GM23248 (cell line): ENCODE results near the gene CALN1. TPM values are rescaled to one million over a fixed set of nuclear protein-coding genes. Genes with fewer than 3 reads are reported as not detected.

Experiments used
- DNase-seq: peaks from one replicate; pipeline ENCODE4 v3.0.0-alpha.2; 2015
- H2AFZ ChIP-seq: fragments of 200-600 bp; sonication (generic); 2 replicates; pipeline ENCODE4 v1.6.1; 2016; ENCODE audit warnings: antibody characterized with exemption
- H3F3A ChIP-seq: fragments of 200-600 bp; sonication (generic); 2 replicates; pipeline ENCODE4 v1.6.1; 2016; ENCODE audit warnings: mild to moderate bottlenecking, antibody characterized with exemption, mixed run types; ENCODE audit not compliant: insufficient read depth
- H3K27ac ChIP-seq: fragments of 200-600 bp; sonication (generic); 2 replicates; pipeline ENCODE4 v1.5.1; 2016; ENCODE audit warnings: mild to moderate bottlenecking
- H3K27me3 ChIP-seq: fragments of 200-600 bp; sonication (generic); replicated peaks from 2 replicates; pipeline ENCODE4 v1.6.1; 2016; ENCODE audit warnings: mild to moderate bottlenecking; ENCODE audit not compliant: insufficient read depth
- H3K36me3 ChIP-seq: fragments of 200-600 bp; sonication (generic); 2 replicates; pipeline ENCODE4 v1.6.1; 2016; ENCODE audit warnings: low read depth, mild to moderate bottlenecking
- H3K4me1 ChIP-seq: fragments of 200-600 bp; sonication (generic); 2 replicates; pipeline ENCODE4 v1.6.1; 2016; ENCODE audit warnings: mild to moderate bottlenecking; ENCODE audit not compliant: insufficient read depth
- H3K4me2 ChIP-seq: fragments of 200-600 bp; sonication (generic); one replicate; pipeline ENCODE4 v1.6.1; 2016; ENCODE audit warnings: mild to moderate bottlenecking; ENCODE audit not compliant: unreplicated experiment
- H3K4me3 ChIP-seq: fragments of 200-600 bp; sonication (generic); 2 replicates; pipeline ENCODE4 v1.5.1; 2016; ENCODE audit warnings: mild to moderate bottlenecking
- H3K79me2 ChIP-seq: fragments of 200-600 bp; sonication (generic); 2 replicates; pipeline ENCODE4 v1.6.1; 2016; ENCODE audit warnings: mild to moderate bottlenecking; ENCODE audit not compliant: insufficient read depth
- H3K9ac ChIP-seq: fragments of 200-600 bp; sonication (generic); 2 replicates; pipeline ENCODE4 v1.6.1; 2016; ENCODE audit warnings: mild to moderate bottlenecking
- H3K9me2 ChIP-seq: fragments of 200-600 bp; sonication (generic); 2 replicates; pipeline ENCODE4 v1.6.1; 2016; ENCODE audit warnings: mixed run types, mild to moderate bottlenecking, moderate library complexity; ENCODE audit not compliant: insufficient read depth
- H3K9me3 ChIP-seq: fragments of 200-600 bp; sonication (generic); one replicate; pipeline ENCODE4 v1.6.1; 2017; ENCODE audit warnings: low read depth
- H4K20me1 ChIP-seq: fragments of 200-600 bp; sonication (generic); 2 replicates; pipeline ENCODE4 v1.6.0; 2016; ENCODE audit not compliant: insufficient read depth
- EZH2 ChIP-seq: fragments of 200-600 bp; sonication (generic); IDR thresholded peaks from 2 replicates; pipeline ENCODE4 v1.6.1; 2018; ENCODE audit warnings: antibody characterized with exemption, mild to moderate bottlenecking; ENCODE audit not compliant: insufficient read depth, poor library complexity, severe bottlenecking
- EZH2phosphoT487 ChIP-seq: fragments of 200-600 bp; sonication (generic); IDR thresholded peaks from 2 replicates; pipeline ENCODE4 v1.6.1; 2018; ENCODE audit warnings: antibody characterized with exemption, moderate library complexity, mild to moderate bottlenecking, low read depth; ENCODE audit not compliant: insufficient read depth
- WGBS, 2 experiments: methylation state at CpG; one replicate each; pipeline ENCODE4 v1.1.6; 2015 to 2017; ENCODE audit warnings: low lambda C conversion rate in 2 of 2, low coverage in 1 of 2; ENCODE audit errors: missing lambda C conversion rate in 2 of 2; 5-methylcytosine and 5-hydroxymethylcytosine counted together
- in situ Hi-C: fragments of 300-500 bp; cut with MboI; formaldehyde crosslinking; loops from 2 replicates; pipeline ENCODE4 v1.15.0; 2020
- polyA plus RNA-seq: library from polyadenylated mRNA; unstranded; fragments of >200 nt; fragmentation: Nextera tagmentation; extraction: Ambion mirVana; gene quantifications from 2 replicates; pipeline ENCODE4 v1.2.1, GENCODE V29; 2016
- total RNA-seq: library from RNA; depleted of rRNA; stranded (reverse); fragments of >200 nt; shearing (Covaris generic); gene quantifications from 2 replicates; pipeline ENCODE4 v1.2.3, GENCODE V29; 2014

The CALN1 gene
- total and polyA plus RNA-seq, 2 experiments from 2014 or later, result not detected

GRCh38 chr7:71843676-71844075 is 568.5 kb downstream of the CALN1 start:
- Histone ChIP-seq H3K36me3 (no peaks in the 10 kb centered on the region), H3K27ac (no peak overlapping the region), H3K79me2 (no peaks in the 10 kb centered on the region), H3K4me1 (no peaks in the 10 kb centered on the region), H3K4me3 (no peak overlapping the region), H2AFZ (no peak overlapping the region), H4K20me1 (no peaks in the 10 kb centered on the region), H3K27me3 (no peaks in the 10 kb centered on the region), H3F3A (no peaks in the 10 kb centered on the region), H3K9ac (no peak overlapping the region), H3K9me2 (no peaks in the 10 kb centered on the region), H3K4me2 (no peak overlapping the region), H3K9me3 (no peaks in the 10 kb centered on the region)
- no peak for DNase-seq
- TF ChIP-seq EZH2phosphoT487 (no peak), EZH2 (no peak)
- in situ Hi-C loops, result no loop called here
- 7 to 12% methylated on average over 4 of the region's 4 CpGs for WGBS, 2 experiments

GRCh38 chr7:71842786-71843185 is 569.4 kb downstream of the CALN1 start:
- no peak overlapping the region for H3K4me3 ChIP-seq
- no peak overlapping the region for H3K4me2 ChIP-seq
- no peaks in the 10 kb centered on the region for H4K20me1 ChIP-seq
- no peaks in the 10 kb centered on the region for H3K79me2 ChIP-seq
- H3K9ac ChIP-seq, result no peak overlapping the region
- 1 to 12% methylated on average over 3 of the region's 3 CpGs for WGBS, 2 experiments
- H3F3A ChIP-seq, result no peaks in the 10 kb centered on the region
- in situ Hi-C loops, result no loop called here
- no peaks in the 10 kb centered on the region for H3K4me1 ChIP-seq
- no peaks in the 10 kb centered on the region for H3K9me2 ChIP-seq
- no peaks in the 10 kb centered on the region for H3K36me3 ChIP-seq
- H3K27me3 ChIP-seq, result no peaks in the 10 kb centered on the region
- H2AFZ ChIP-seq, result no peak overlapping the region
- TF ChIP-seq EZH2 (no peak), EZH2phosphoT487 (no peak)
- no peak overlapping the region for H3K27ac ChIP-seq
- no peak for DNase-seq
- no peaks in the 10 kb centered on the region for H3K9me3 ChIP-seq

GRCh38 chr7:71842381-71842780 is 569.8 kb downstream of the CALN1 start:
- no peaks in the 10 kb centered on the region for H3K9me3 ChIP-seq
- H3K4me2 ChIP-seq, result no peak overlapping the region
- TF ChIP-seq EZH2, result no peak
- no peak for TF ChIP-seq EZH2phosphoT487
- H3K36me3 ChIP-seq, result no peaks in the 10 kb centered on the region
- H3K4me3 ChIP-seq, result no peak overlapping the region
- no peaks in the 10 kb centered on the region for H4K20me1 ChIP-seq
- no peaks in the 10 kb centered on the region for H3K4me1 ChIP-seq
- in situ Hi-C loops, result no loop called here
- no peak overlapping the region for H2AFZ ChIP-seq
- H3K9ac ChIP-seq, result no peak overlapping the region
- no peaks in the 10 kb centered on the region for H3F3A ChIP-seq
- no peaks in the 10 kb centered on the region for H3K79me2 ChIP-seq
- no peaks in the 10 kb centered on the region for H3K9me2 ChIP-seq
- DNase-seq, result no peak
- H3K27ac ChIP-seq, result no peak overlapping the region
- 5 to 7% methylated on average over 6 of the region's 6 CpGs for WGBS, 2 experiments
- no peaks in the 10 kb centered on the region for H3K27me3 ChIP-seq

- no peak for DNase-seq
- no peaks in the 10 kb centered on the region for H3K9me2 ChIP-seq
- no peaks in the 10 kb centered on the region for H3K9me3 ChIP-seq
- H3K27me3 ChIP-seq, result no peaks in the 10 kb centered on the region
- no peak overlapping the region for H3K4me3 ChIP-seq
- H2AFZ ChIP-seq, result no peak overlapping the region
- no peak overlapping the region for H3K27ac ChIP-seq
- H3K4me1 ChIP-seq, result no peaks in the 10 kb centered on the region
- no peaks in the 10 kb centered on the region for H3K36me3 ChIP-seq
- no peak for TF ChIP-seq EZH2
- TF ChIP-seq EZH2phosphoT487, result no peak
- no peak overlapping the region for H3K9ac ChIP-seq
- H3K4me2 ChIP-seq, result no peak overlapping the region
- no peaks in the 10 kb centered on the region for H3K79me2 ChIP-seq
- WGBS, 2 experiments, result 27 to 31% methylated on average over 5 of the region's 5 CpGs
- no peaks in the 10 kb centered on the region for H3F3A ChIP-seq
- H4K20me1 ChIP-seq, result no peaks in the 10 kb centered on the region
- in situ Hi-C loops, result no loop called here
Observed at GRCh38 chr7:71835056-71835455, 577.1 kb downstream of the CALN1 start.

GRCh38 chr7:71829515-71829914 is 582.6 kb downstream of the CALN1 start:
- H3K36me3 ChIP-seq, result no peaks in the 10 kb centered on the region

More at GRCh38 chr7:71829515-71829914, 582.6 kb downstream of the CALN1 start:
- H3K9ac ChIP-seq, result no peak overlapping the region
- H3K9me3 ChIP-seq, result no peaks in the 10 kb centered on the region
- H3K27me3 ChIP-seq, result no peaks in the 10 kb centered on the region
- no peaks in the 10 kb centered on the region for H3K9me2 ChIP-seq
- no peak for DNase-seq
- in situ Hi-C loops, result no loop called here
- WGBS, 2 experiments, result 19% methylated on average over 3 of the region's 3 CpGs
- no peak overlapping the region for H2AFZ ChIP-seq
- no peaks in the 10 kb centered on the region for H3K79me2 ChIP-seq
- H4K20me1 ChIP-seq, result no peaks in the 10 kb centered on the region
- H3F3A ChIP-seq, result no peaks in the 10 kb centered on the region
- no peaks in the 10 kb centered on the region for H3K4me1 ChIP-seq
- H3K27ac ChIP-seq, result no peak overlapping the region
- no peak overlapping the region for H3K4me3 ChIP-seq
- TF ChIP-seq EZH2phosphoT487 (no peak), EZH2 (no peak)
- H3K4me2 ChIP-seq, result no peak overlapping the region
